GM12865 (cell line): ENCODE data around the gene IRS2.

Experiments used
- DNase-seq: peaks from one replicate; pipeline ENCODE4 v3.0.0; 2010; ENCODE audit warnings: low read depth
- H3K4me3 ChIP-seq: 2 replicates; pipeline ENCODE4 v1.5.1; 2011; ENCODE audit warnings: mild to moderate bottlenecking, low read depth, low read length, control low read depth
- CTCF ChIP-seq: IDR thresholded peaks from 2 replicates; pipeline ENCODE4 v1.5.1; 2011; ENCODE audit warnings: low read length, control low read depth, low read depth, inconsistent platforms; ENCODE audit not compliant: insufficient read depth; ENCODE audit errors: missing control alignments

The IRS2 gene

GRCh38 chr13:109764470-109765291, 21.7 kb downstream of the IRS2 start:
- DNase-seq: no peak
- no peak overlapping the region for H3K4me3 ChIP-seq

GRCh38 chr13:109764045-109764444, 22.3 kb downstream of the IRS2 start:
- TF ChIP-seq CTCF: no peak
- H3K4me3 ChIP-seq: no peak overlapping the region

More at GRCh38 chr13:109764470-109765291, 21.7 kb downstream of the IRS2 start:
- no peak for TF ChIP-seq CTCF

GRCh38 chr13:109762791-109763190, 23.6 kb downstream of the IRS2 start:
- no peak overlapping the region for H3K4me3 ChIP-seq
- no peak for TF ChIP-seq CTCF
- no peak for DNase-seq

More at GRCh38 chr13:109764045-109764444, 22.3 kb downstream of the IRS2 start:
- DNase-seq: no peak

- no peak for TF ChIP-seq CTCF
- no peak overlapping the region for H3K4me3 ChIP-seq
- DNase-seq: no peak
Measured at GRCh38 chr13:109761695-109762094, 24.7 kb downstream of the IRS2 start.

GRCh38 chr13:109760951-109761350, 25.4 kb downstream of the IRS2 start:
- H3K4me3 ChIP-seq: no peak overlapping the region
- no peak for DNase-seq
- no peak for TF ChIP-seq CTCF

GRCh38 chr13:109760402-109760801, 26.0 kb downstream of the IRS2 start:
- DNase-seq: no peak
- H3K4me3 ChIP-seq: no peak overlapping the region
- no peak for TF ChIP-seq CTCF

- no peak for TF ChIP-seq CTCF
- no peak overlapping the region for H3K4me3 ChIP-seq
- DNase-seq: no peak
Measured at GRCh38 chr13:109759609-109760008, 26.8 kb downstream of the IRS2 start.
